ENCODE results near the gene KLHDC2.
"Not testable (repeated sequence)": the region's sequence is repeated elsewhere in the genome, so short reads cannot be mapped to it uniquely, and the experiment has no call there.

The KLHDC2 gene, protein sequence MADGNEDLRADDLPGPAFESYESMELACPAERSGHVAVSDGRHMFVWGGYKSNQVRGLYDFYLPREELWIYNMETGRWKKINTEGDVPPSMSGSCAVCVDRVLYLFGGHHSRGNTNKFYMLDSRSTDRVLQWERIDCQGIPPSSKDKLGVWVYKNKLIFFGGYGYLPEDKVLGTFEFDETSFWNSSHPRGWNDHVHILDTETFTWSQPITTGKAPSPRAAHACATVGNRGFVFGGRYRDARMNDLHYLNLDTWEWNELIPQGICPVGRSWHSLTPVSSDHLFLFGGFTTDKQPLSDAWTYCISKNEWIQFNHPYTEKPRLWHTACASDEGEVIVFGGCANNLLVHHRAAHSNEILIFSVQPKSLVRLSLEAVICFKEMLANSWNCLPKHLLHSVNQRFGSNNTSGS

DNA sequence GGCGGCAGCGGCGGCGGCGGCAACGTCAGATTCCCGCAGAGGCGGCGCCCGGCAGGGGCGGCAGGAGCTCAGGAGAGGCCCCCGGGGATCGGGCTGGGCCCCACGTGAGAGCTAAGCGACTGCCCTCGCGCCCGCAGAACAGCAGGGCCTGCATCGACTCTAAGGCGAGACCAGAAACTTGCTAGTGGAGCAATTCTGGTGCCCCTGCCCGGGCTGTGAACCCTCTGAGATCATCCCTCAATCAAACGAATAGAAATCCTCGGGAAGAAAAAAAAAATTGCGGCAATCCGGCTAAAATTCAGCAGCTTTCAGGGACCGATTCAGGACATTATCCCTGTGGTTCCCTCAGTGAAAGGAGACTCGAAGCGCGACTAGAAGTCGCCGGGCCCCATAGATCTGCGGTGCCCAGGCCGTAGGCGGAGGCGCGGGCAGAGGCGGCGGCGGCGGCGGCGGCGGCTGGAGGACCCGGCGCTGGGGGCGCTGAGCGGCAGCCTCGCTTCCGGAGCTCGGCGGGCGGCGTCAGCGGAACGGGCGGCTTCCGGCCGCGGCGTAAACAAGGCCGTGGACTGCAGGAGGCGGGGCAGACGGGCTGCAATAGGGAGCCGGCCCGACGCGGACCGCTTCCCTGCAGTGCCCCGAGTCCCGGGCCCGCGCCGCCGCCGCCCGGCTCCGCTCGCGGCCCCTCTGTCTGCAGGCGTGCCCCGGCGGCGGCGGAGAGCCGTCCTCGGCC lies at the start of gene KLHDC2:
Gene KLHDC2 (plus strand): TSS at position 583 of the 730 bp plus-strand sequence. CDS start 316 bp downstream, outside the sequence.
- DNase-seq (ENCODE audit: low read depth in 1 of 2, low spot score in 1 of 2), result peak; percentile 71 to 78

DNA sequence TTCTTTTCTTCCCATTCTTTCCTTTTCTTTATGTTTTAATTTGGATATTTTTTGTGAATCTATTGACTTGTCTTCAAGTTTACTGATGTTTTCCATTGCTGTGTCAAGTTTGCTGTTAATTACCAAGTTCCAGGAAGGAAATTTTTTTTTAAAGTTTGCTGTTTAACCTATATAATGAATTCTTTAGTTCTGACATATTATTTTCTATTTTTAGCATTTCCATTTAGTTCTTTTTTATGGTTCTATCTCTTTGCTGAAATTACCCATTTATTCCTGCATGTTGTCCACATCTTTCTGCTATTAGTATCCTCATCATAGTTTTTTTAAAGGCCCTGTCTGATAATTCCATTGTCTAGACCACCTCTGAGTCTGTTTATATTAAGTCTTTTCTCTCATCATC lies 47.2 kb upstream of the KLHDC2 start:
- DNase-seq (ENCODE audit: low read depth in 1 of 2, low spot score in 1 of 2), result no peak

DNA sequence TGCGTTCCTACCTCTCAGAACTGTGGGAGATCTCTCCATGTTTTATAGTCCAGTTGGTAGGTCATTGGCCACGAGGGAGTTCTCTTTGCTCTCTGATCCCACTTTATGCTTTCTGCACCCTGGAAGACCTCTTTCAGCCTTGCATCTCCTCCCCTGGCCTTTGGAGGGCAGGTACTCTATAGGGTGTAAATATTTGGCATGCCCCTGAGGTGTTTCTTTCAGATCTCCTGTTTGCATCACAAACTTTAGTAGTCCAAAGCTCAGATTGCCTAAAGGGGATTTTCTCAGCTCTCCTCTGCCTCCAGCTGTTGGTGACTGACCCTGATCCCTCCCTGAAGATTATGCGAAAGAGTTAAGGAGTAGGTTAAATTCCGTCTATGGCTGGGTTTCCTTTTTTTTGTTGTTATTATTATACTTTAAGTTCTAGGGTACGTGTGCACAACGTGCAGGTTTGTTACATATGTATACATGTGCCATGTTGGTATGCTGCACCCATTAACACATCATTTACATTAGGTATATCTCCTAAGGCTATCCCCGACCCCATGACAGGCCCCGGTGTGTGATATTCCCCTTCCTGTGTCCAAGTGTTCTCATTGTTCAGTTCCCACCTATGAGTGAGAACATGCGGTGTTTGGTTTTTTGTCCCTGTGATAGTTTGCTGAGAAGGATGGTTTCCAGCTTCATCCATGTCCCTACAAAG lies 46.1 kb upstream of the KLHDC2 start:
- DNase-seq (ENCODE audit: low read depth in 1 of 2, low spot score in 1 of 2), result not testable (repeated sequence)

DNA sequence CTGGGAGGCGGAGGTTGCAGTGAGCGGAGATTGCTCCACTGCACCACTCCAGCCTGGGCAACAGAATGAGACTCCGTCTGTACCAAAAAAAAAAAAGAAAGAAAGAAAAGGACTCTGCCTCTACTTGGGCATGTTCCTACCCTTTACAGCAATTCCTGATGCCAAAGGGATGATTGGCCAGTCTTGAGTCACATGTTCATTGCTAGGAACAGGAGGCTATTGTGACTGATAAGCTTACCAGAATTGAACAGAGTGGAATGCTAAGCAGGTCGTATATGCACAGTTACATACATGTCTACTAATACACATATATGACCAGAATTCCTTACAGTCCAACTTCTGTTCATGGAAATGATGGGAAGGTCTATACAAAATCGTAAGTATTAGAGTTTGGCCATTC lies 40.8 kb upstream of the KLHDC2 start:
- no peak for DNase-seq (ENCODE audit: low read depth in 1 of 2, low spot score in 1 of 2)

DNA sequence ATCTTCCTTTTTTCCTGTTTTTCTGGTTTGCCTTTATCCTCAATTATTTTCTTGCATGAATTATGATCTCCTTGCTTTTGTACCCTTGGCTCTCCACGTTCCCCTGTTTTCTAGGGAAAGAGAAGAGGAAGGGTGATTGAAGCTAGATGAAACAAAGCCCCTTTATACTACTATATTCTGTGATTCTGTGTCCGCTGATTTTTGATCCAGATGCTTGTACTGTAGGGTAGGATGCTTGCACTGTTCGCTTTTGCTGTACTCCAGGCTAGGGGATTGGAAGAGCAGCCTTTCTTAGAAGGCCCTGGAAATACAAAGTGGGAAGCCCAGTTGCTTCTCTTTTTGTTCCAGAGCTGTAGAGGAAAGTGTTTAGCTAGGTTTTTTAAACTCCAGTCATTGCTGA lies 35.1 kb upstream of the KLHDC2 start:
- DNase-seq (ENCODE audit: low read depth in 1 of 2, low spot score in 1 of 2), result no peak

DNA sequence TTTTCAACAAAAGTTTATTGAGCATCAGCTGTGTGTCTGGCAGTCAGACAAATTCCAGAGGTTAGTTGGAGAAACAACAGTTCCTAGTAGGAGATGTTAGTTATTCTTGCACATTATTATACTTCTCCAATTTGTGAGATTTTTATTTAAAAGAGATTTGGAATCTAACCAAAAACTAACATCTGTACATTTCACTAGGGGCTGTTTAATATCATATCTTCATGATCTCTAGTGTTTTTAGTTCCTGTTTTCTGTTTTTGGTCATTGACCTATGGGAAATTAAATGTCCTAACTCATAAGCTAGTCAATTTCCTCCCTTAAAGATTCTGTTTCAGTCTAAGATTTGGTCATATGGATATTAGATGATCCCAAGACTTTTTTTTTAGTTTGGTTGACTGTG lies 34.1 kb upstream of the KLHDC2 start:
- no peak for DNase-seq (ENCODE audit: low read depth in 1 of 2, low spot score in 1 of 2)

DNA sequence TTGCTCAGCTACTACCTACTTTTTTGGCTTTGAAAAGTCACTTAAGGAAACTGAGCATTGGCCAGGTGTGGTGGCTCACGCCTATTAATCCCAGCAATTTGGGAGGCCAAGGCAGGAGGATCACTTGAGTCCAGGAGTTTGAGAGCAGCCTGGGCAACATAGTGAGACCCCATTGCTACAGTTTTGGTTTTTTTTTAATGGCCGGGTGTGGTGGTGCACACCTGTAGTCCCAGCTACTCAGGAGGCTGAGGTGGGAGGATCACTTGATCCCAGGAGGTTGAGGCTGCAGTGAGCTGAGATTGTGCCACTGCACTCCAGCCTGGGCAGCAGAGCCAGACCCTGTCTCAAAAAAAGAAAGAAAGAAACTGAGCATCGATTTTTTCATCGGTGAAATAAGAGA lies 32.3 kb upstream of the KLHDC2 start:
- DNase-seq (ENCODE audit: low read depth in 1 of 2, low spot score in 1 of 2), result not testable (repeated sequence)

DNA sequence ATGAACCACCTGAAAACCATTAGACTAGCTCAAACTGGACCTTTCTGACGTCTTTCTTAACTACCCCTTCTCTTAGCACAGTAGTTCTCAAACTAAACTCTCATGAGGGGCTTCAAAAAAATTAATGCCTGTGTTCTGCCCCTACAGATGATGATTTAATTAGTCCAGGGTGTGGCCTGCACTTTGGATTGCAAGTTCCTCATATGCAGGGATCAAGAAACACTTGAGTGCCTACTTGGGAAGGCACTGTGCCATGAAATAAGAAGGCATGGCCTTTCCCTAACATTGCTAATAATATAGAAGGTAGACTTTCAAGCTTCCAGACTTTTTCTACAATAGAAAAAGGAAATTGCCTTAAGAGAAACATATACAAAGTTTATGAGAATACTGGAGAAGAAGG lies 22.8 kb upstream of the KLHDC2 start:
- DNase-seq (ENCODE audit: low read depth in 1 of 2, low spot score in 1 of 2), result no peak

DNA sequence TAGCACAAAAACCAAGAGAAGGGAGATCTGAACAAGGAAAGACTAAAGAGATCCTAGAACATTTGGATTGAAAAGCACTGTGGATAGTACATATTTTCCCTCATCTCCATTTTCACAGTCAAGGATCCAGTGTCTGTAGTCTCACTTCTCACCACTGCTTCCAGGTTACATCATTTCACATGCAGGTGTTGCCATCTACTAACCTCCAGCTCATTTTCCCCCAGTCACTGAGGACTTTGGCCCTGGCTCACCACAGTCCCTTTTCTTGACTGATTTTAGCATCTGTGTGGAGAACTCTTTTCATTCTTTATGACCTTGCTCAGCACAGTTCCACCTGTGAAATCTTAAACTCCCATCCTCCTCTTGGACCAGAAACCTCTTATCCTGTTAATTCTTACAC lies 21.5 kb upstream of the KLHDC2 start:
- DNase-seq (ENCODE audit: low read depth in 1 of 2, low spot score in 1 of 2), result not testable (repeated sequence)

DNA sequence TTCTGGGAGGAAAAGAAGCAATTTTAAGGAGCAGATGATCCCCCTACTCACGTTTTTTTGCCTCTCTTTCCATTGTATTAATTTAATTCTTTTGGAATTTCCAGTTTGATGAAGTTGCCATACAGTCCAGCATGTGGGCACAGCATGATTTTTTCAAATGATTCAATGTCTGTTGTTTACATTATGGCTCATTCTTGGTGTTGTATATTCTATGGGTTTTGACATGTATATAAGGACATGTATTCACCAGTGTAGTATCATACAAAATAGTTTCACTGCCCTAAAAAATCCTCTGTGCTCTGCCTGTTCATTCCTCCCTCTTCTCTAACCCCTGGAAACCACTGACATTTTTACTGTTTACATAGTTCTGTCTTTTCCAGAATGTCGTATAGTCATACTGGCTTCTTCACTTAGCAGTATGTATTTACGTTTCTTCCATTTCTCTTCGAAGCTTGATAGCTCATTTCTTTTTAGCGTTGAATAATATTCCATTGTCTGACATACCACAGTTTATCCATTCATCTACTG lies 13.3 kb upstream of the KLHDC2 start:
- no peak for DNase-seq (ENCODE audit: low read depth in 1 of 2, low spot score in 1 of 2)

DNA sequence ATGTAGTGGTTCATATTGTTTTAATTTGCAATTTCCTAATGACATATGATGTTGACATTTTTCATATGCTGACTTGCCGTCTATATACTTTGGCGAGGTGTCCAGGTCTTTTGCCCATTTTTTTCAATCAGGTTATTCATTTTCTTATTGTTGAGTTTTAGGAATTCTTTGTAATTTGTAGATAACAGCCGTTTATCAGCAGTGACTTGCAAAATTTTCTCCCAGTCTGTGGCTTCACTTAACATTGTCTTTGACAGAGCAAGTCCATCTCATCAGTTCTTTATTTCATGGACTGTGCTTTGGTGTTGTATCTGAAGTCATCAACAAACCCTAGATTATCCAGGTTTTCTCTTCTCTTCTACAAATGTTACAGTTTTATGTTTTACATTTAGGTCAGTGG lies 12.6 kb upstream of the KLHDC2 start:
- DNase-seq (ENCODE audit: low read depth in 1 of 2, low spot score in 1 of 2), result no peak

DNA sequence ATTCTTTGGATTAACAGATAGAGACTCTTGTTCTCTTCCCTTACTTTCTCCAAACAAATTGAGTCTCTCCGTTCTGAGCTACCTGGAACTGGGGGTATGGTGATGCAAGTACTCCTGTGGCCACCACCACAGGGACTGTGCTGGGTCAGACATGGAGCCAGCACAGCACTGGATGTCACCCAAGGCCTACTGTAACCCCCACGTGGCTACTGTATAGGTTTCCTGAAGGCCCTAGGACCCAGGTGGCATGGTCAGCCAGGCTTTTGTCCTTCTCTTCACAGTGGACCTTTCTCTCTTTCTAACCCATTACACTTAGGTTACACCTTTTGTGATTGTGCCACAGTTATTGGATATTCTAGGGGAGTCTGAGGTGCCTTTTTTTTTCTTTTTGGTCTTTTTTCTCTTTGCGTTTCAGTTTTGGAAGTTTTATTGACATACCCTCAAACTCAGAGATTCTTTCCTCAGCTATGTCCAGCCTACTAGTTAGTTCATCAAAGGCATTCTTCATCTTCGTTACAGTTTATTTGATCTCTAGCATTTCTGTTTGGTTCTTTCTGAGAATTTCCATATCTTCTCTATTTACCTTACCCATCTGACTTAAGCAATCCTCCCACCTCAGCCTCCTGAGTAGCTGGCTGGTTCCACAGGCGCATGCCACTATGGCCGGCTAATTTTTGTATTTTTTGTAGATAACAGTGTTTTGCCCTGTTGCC lies 6.0 kb upstream of the KLHDC2 start:
- no peak for DNase-seq (ENCODE audit: low read depth in 1 of 2, low spot score in 1 of 2)

DNA sequence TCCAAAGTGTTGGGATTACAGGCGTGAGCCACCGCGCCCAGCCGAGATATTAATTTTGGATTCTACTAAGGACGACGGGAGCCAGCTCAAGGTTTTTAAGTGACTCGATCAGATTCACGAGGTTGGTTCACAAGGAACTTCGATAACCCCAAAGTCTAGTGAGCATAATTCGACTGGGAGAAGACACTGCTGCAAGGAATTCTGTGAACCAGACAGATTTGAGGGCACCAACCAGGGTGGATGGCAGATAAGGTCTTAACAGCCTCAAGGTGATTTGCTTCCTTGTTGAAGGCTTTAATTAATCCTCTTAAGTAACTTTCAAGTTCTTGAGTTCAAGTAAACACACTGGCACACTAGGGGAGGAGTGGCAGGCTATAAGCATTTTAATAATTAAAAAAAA lies 1.1 kb upstream of the KLHDC2 start:
- no peak for DNase-seq (ENCODE audit: low read depth in 1 of 2, low spot score in 1 of 2)

DNA sequence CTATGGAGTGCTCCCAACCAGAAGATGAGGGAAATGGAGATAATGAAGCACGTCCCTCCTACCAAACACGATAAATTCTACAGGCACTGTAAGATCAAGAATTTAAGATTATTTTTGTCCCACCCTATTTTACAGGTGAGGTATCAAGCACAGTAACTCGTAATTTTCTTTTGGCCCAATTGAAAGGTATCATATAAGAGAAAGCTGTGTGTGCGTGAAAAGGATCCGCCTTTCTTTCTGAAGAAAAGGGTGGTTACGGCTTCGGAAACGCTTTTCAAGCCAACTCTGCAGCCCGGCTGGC lies 733 bp upstream of the KLHDC2 start:
- DNase-seq (ENCODE audit: low read depth in 1 of 2, low spot score in 1 of 2), result no peak

DNA sequence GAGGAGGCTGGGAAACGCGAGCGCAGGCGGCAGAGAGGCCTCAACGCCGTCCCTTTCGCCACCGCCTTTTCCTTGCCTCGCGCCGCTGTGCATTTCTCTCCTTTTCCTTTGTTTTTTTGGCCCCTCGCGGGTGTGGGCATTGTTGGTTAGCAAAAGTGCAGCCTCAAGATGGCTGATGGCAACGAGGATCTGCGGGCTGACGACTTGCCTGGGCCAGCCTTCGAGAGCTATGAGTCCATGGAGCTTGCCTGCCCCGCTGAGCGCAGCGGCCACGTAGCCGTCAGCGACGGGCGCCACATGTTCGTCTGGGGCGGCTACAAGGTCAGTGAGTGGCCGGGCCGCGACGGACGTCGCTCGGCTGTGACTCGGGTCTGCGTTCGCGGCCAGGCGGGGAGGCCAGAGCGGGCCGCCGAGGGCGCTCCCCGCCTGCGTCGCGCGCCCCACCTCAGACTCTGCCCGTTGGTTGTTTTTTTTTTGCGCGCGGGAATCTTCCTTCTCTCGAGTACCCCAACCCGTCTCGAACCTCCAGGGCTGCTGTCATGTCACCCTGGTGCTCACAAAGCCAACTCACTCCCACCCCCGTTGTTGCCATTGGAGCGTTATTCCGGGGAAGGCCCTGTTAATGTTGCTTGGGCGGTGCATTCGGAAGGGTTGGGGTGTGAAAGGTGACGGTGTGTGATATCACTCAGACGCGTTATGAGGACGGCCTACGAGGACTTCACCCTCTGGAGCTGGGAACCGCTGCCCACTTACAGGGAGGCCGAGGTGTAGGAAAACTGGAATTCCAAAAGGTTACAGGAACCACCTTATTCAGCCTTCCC lies 558 bp downstream of the KLHDC2 start:
- DNase-seq (ENCODE audit: low read depth in 1 of 2, low spot score in 1 of 2), result peak; percentile 30 to 78

DNA sequence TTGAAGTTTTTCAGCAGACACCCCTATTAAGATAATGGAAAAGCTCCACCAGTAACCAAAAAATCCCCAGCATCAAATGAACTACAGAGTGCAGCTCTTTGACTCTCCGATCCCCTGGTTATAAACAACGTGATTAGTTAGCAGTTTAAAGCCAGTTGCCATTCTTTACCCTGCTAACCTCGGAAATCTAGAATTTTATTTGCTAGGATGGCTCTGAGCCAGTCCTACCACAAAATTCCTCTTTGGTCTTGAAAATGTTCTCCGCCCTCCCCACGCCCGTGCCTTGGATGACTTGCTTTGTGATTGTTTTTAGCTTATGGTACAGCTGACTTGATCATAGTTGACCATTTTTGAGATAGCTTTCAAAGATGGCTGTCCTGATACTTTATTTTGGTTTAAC lies 1.2 kb downstream of the KLHDC2 start:
- no peak for DNase-seq (ENCODE audit: low read depth in 1 of 2, low spot score in 1 of 2)

DNA sequence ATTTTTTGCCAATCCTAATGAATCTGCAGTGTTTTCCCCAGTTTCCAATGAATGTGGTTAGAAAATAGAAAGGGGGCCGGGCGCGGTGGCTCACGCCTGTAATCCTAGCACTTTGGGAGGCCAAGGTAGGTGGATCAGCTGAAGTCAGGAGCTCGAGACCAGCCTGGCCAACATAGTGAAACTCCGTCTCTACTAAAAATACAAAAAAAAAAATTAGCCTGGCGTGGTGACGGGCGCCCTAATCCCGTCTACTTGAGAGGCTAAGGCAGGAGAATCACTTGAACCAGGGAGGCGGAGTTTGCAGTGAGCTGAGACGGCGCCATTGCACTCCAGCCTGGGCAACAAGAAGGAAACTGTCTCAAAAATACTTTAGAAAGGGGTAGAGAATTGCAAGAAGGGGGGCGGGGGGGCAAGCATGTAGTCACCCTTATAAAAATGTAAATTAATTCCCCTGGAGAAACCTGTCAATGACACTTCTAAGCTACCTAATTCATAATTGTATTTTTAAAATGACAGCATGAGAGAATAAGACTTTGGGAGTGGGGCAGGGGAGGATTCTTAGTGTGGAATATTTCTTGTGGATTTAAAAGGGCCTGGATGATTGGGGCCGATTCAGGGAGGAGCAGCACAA lies 1.7 kb downstream of the KLHDC2 start:
- DNase-seq (ENCODE audit: low read depth in 1 of 2, low spot score in 1 of 2), result no peak

DNA sequence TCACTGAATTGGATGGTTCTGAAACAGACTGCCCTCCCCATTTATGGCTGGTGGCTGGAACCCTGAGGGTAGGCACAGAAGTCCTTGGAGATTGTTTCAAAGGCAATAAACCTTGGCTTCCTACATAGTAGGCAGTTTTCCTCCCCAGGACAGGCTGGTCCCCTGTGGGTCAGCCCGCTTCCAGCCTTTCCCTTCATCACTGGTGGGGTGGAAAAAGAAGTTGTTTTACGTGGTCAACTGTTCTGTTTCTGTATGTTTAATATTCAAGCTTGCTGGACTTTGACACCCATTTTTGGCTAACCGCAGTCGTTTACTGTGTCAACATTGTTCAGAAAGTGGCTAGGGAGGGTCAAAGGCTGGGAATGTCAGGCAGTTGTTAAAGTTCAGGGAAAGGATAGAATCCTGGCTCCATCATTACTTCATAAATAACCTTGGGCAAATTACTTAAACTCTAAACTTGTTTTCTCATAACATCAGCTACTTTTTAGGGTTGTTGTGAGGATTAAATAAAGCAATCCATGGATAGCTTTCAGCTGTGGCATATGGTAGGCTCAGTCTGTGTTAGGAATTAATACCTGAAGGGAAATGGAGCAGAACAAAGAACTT lies 2.4 kb downstream of the KLHDC2 start:
- DNase-seq (ENCODE audit: low read depth in 1 of 2, low spot score in 1 of 2), result no peak

DNA sequence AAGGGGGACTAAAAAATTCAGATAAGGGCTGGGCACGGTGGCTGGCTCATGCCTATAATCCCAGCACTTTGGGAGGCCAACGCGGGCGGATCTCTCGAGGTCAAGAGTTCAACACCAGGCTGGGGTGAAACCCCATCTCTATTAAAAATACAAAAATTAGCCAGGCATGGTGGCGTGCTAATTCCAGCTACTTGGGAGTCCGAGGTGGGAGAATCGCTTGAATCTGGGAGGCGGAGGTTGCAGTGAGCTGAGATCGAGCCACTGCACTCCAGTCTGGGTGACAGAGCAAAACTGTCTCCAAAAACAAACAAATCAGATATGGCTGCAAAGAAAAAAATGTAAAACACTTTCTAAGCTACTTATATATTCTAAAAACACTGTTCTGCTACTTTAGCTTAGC lies 3.7 kb downstream of the KLHDC2 start:
- not testable (repeated sequence) for DNase-seq (ENCODE audit: low read depth in 1 of 2, low spot score in 1 of 2)

DNA sequence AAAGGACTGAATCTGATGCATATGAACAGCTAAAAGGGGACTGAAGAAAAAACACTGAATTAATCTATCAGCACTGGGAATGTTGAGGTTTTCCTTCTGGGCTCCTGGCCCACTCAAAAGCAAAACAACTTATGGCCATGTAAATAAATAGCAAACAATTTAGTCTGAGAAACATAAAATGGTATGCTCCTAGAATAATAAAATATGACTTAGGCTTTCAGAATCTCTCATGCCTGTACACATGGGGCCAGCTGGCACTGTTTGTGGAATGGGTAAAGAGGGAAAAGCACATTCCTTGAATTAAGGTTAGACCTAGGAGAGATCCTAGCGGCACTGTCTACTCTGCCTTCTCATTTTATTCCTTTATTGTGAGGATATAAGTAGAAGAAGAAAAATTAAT lies 6.2 kb downstream of the KLHDC2 start:
- DNase-seq (ENCODE audit: low read depth in 1 of 2, low spot score in 1 of 2), result no peak
